ENCODE results near the gene ICAM1.
"Not testable (repeated sequence)": the region's sequence is repeated elsewhere in the genome, so short reads cannot be mapped to it uniquely, and the experiment has no call there.

Gene ICAM1

GRCh38 chr19:10274589-10274988 is 3.7 kb downstream of the ICAM1 start:
- DNase-seq (ENCODE audit: low read depth in 3 of 3, low spot score in 1 of 3), result no peak

- DNase-seq (ENCODE audit: low read depth in 3 of 3, low spot score in 1 of 3), result no peak
Measured at GRCh38 chr19:10277795-10278589, 7.1 kb downstream of the ICAM1 start.

- no peak for DNase-seq (ENCODE audit: low read depth in 3 of 3, low spot score in 1 of 3)
Measured at GRCh38 chr19:10278935-10279334, 8.0 kb downstream of the ICAM1 start.

GRCh38 chr19:10279737-10280442 is 9.0 kb downstream of the ICAM1 start:
- no peak for DNase-seq (ENCODE audit: low read depth in 3 of 3, low spot score in 1 of 3)

- DNase-seq (ENCODE audit: low read depth in 3 of 3, low spot score in 1 of 3), result not testable (repeated sequence)
Measured at GRCh38 chr19:10282043-10282442, 11.1 kb downstream of the ICAM1 start.

GRCh38 chr19:10283301-10284064 is 12.6 kb downstream of the ICAM1 start:
- DNase-seq (ENCODE audit: low read depth in 3 of 3, low spot score in 1 of 3), result no peak

- no peak for DNase-seq (ENCODE audit: low read depth in 3 of 3, low spot score in 1 of 3)
Measured at GRCh38 chr19:10284065-10284959, 13.4 kb downstream of the ICAM1 start.

- no peak for DNase-seq (ENCODE audit: low read depth in 3 of 3, low spot score in 1 of 3)
Measured at GRCh38 chr19:10284960-10285278, 14.0 kb downstream of the ICAM1 start.

GRCh38 chr19:10285393-10285792 is 14.5 kb downstream of the ICAM1 start:
- DNase-seq (ENCODE audit: low read depth in 3 of 3, low spot score in 1 of 3), result no peak

- no peak for DNase-seq (ENCODE audit: low read depth in 3 of 3, low spot score in 1 of 3)
Measured at GRCh38 chr19:10286803-10287737, 16.1 kb downstream of the ICAM1 start, which contains the start of gene ICAM4. ICAM4 (plus strand) TSS chr19:10286955; CDS start chr19:10287013, 58 bp downstream.

- DNase-seq (ENCODE audit: low read depth in 3 of 3, low spot score in 1 of 3), result no peak
Measured at GRCh38 chr19:10288662-10289166, 17.8 kb downstream of the ICAM1 start.

GRCh38 chr19:10289167-10289835 is 18.4 kb downstream of the ICAM1 start:
- no peak for DNase-seq (ENCODE audit: low read depth in 3 of 3, low spot score in 1 of 3)

GRCh38 chr19:10289836-10290356 is 19.0 kb downstream of the ICAM1 start, which contains the start of gene ICAM5:
ICAM5 (plus strand) TSS chr19:10289952; CDS start chr19:10290044, 92 bp downstream.
- DNase-seq (ENCODE audit: low read depth in 3 of 3, low spot score in 1 of 3), result no peak

GRCh38 chr19:10290357-10290875 is 19.5 kb downstream of the ICAM1 start:
- no peak for DNase-seq (ENCODE audit: low read depth in 3 of 3, low spot score in 1 of 3)

GRCh38 chr19:10290876-10291553 is 20.1 kb downstream of the ICAM1 start:
- DNase-seq (ENCODE audit: low read depth in 3 of 3, low spot score in 1 of 3), result no peak

GRCh38 chr19:10291554-10292205 is 20.8 kb downstream of the ICAM1 start:
- DNase-seq (ENCODE audit: low read depth in 3 of 3, low spot score in 1 of 3), result no peak

- DNase-seq (ENCODE audit: low read depth in 3 of 3, low spot score in 1 of 3), result no peak
Measured at GRCh38 chr19:10292206-10292788, 21.4 kb downstream of the ICAM1 start.
